GM21529 (cell line): Measurements from ENCODE around the gene CCDC141.

Experiments used
- ATAC-seq: cut with Tn5 transposase; IDR thresholded peaks from one replicate; pipeline ENCODE4 v1.9.1; 2021; ENCODE audit not compliant: unreplicated experiment

CCDC141 gene

DNA sequence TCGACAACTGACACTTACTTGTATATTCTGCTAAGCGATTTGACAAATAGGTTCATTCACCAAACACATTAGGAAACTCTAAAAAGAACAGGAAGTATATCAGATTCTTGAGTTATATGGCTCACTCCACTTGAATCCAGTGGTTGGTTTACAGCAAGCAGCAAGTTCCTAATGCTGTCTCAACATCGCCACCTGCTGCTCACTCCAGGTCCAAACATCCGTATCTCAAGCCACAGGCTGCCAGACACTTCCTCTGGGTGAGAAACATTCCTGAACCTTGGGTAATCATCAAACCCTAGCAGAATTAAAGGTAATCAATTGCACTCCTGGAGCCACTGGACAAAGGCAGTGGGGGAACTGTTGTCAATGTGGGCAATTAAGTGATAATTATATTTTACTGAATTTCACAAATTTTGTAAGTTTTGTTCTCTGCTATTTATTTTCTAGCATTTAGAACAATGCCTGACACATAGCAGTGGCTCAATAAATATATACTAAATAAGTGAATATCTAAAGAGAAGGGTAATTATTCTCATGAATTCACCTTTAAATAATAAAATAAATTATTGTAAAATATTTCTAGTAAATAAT is 135.6 kb downstream of the CCDC141 start:
- peak; percentile 95 for ATAC-seq

- ATAC-seq = no peak
These were observed 136.9 kb downstream of the CCDC141 start for GRCh38 chr2:178913049-178913441.

DNA sequence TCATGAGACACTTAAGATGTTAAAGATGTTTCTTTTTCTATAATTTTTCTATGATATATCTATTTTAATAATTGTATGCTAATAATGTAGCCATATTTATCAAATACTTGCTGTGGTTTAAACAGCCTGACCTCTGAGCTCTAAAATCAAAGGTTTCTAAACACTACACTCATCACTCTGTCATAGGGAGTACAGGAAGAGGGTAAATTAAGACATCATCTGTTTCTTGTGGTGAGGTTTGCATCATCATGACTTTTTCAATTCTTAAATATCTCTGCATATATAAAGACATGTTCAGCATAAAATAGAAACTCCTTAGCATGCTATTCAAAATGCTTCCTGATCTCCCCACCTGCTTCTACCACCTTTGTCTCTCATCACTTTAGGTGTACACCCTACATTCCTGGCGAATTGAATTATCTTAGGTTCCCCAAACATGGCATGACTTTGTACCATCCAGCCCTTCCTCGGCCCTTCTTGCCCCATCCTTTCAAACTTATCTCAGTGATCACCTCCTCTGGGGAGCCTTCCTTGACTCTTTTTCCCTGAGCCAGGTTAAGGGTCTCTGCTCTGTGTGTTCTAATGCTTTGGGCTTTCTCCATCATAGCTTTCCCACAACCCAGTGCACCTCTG is 137.4 kb downstream of the CCDC141 start:
- ATAC-seq = no peak

DNA sequence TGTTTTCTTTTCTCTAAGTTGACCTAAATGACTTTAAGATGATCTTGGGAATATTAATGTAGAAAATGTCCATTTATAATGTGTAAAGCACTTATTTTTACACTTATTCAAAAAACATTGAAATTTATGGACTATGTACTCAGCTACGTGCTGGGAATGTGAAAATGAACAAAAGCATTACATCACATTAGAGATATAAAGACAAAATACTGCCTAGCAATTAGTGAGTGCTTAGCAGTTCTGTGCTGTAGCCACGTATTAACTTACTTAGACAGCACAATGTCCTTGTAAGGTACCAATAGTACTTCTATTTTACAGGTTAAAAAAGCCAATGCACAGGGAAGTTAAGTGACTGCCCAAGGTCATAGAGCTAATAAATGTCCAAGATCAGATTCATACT is 138.9 kb downstream of the CCDC141 start:
- no peak for ATAC-seq

DNA sequence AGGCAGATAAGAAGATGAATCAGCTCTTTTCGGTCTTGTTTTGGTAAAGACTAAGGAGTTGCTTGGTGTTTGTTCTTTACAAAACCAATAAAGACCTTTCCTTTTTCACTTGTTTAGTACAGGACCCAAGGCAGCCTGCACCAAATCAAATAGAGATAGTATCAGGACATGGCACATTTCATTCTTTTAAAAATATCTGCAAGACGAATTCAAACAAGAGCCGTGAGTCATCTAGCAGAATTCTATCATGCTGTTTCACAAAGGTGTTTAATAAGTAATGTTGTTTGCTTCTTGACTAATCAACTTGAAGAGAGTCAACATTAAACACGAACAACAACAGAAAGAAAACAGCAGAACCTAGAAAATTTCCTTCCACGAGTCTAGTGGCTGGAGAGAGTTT is 139.9 kb downstream of the CCDC141 start:
- no peak for ATAC-seq

DNA sequence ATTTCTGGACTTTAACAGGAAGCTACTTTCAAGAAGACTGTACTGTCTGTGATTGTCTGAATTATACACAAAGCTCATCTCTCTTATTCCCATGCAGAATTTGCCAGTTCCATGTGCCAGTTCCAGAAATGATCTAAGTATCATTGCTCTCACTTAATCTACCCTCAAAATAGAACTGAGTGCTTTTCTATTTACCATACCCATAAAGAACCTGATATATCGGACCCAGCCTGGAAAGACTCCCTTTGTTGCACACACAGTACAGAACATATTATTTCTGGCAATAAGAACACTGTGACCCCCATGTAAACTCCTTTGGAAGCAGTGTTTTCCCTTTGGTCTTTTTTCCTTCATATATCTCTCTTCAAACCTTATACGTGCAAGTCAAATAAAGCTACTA is 140.4 kb downstream of the CCDC141 start:
- no peak for ATAC-seq

DNA sequence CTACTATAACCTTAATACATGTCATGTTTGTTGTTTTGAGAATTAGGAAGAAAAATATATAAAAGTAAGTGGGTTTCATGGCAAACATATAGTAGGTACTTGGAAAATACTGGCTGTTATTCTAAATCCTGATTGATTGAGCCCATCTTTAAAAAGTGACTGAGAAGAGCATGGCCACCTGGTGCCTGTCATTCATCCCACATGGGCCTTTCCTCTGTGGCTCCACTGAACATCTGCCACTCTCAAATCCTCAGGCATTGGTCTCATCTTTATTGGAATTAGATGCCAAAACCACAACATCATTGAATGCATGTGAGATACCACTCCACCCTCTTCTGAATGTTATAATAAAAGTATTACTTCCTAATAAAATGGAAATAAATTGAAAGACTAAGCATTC is 141.1 kb downstream of the CCDC141 start:
- no peak for ATAC-seq

- no peak for ATAC-seq
These were observed 144.7 kb downstream of the CCDC141 start for GRCh38 chr2:178905261-178905660.

- ATAC-seq = no peak
These were observed 150.3 kb downstream of the CCDC141 start for GRCh38 chr2:178899656-178900055.

GRCh38 chr2:178895872-178896271 is 154.1 kb downstream of the CCDC141 start:
- ATAC-seq = no peak

GRCh38 chr2:178895171-178895570 is 154.8 kb downstream of the CCDC141 start:
- no peak for ATAC-seq

DNA sequence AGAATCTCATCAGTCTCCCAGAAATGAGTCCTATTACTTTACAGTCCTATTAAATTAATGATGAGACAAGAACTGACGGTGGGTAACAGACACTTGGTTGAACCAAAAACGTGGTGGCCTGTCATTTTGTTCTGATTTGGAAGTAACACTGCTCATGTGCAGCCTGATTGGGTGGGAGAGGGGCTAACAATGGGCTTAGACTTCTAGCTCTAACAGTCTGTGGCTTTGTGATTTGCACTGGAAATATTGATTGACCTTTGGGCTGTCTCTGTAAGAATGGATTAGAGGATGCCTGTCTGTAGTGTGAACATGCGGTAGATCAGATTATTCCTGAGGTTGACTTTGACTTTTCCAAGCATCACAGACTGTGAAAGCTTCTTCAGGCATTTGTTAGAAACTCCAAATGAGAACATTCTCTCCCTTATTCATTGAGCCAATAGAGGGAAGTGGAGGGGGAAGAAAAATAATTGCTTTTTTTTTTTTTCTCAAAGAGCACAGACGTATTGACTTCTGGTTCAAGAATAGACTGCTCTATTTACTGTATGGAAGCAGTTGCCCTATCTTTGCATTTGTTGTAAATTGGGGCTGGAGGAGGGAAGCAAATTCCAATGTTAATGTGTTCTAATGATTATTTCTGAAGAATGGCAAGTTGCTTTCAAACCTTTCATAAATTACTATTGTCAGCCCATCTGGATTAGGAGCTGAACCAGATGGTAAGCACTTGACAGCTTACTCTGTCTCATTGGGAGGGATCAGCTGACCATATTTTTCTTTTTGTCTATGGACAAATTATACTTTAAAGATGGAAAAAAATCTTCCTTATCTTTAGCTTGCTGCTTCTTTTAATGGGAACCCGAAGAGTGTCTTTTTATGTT is 156.9 kb downstream of the CCDC141 start:
- ATAC-seq = no peak

DNA sequence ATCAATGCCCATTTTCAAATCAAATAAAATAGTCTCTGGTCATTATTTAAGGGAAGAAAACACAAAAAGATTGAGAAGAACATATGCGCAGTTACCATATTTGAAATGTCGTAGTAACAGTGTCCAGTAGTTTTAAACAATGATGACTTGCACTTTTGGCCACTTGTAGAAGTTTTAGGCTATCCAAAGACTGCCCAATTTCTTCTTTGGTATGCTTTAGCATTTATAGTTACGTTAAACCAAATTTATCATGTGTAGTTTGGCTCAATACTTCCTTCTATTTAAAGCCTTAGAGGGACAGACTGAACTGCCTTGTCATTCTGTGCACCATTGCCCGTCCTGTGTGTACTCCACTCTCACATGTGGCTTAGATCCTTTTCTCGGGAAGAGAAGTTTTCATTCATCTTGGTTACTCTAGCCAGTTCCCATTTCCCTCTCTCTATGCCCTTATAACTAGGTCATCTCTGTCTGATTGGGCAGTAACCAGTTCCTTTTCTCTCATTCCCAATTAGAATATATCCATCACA is 157.9 kb downstream of the CCDC141 start:
- ATAC-seq = no peak

- peak; percentile 93 for ATAC-seq
These were observed 158.5 kb downstream of the CCDC141 start for GRCh38 chr2:178891265-178891958.

GRCh38 chr2:178886006-178886405 is 163.9 kb downstream of the CCDC141 start:
- ATAC-seq = no peak

DNA sequence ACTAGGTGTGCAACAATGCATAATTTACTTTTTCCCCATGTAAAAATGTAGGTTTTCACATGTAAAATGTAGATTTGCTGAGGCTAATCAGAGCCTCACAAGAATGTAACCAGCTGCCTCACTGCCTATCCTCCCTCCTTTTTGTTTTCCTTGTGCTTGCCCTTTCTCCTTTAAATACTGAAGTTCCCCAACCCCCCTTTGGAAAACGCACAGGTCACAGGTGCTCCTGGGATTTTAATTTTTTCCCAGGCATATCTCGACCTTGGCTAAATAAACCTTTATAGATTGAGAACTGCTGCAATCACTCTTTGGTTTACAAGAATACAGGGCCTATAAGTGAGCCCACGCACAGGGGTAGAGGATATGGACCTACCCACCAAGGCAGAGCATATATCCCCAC is 165.5 kb downstream of the CCDC141 start:
- ATAC-seq = no peak

DNA sequence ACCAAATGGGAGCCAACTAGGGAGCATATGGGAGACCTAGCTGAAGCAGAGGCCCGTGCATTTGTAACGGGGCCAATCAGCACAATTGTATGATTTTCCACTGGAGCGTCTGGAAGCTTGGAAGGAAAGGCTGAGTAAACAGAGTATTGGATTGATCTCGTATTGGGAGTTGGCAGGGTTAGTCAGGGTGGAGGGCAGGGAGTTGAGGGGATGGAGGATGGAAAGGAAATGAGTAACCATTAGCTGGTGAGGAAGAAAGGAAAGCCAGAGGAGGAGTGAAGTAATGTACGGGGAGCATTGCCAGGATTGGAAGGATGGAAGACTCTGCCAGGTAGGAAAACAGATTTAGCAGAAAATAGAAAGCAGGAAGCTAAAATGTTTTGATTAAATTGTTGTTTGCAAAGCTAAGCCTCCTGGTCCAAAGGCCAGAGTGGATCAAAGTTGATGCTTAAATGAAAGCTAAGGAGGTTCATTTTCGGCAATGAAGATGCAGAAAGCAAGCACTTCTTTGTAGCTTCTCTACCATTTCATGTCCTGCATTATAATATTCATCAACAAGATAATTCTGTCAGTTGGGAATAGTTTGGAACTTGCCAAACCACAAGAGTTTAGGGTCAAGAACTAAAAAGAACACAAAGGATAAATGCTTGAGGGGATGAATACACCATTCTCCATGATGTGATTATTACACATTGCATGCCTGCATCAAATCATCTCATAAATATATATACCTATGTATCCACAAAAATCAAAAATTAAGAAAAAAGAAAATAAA is 167.1 kb downstream of the CCDC141 start:
- no peak for ATAC-seq

DNA sequence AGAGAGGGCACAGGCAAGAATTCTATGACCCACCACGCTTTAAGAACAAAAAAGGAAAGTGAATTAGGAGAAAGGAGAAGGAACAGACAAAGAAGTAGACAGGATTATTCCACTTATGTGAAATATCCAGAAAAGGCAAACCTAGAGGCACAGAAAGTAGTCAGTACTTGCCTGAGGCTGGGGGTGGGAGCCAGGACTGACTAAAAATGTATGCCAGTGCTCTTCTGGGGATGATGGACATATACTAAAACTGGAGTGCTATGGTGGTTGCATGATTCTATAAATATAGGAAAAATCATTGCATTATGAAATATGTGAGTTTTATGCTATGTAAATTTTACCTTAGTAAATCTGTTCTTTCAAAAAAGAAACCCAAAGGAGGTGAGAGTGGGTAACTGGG is 168.9 kb downstream of the CCDC141 start:
- no peak for ATAC-seq

DNA sequence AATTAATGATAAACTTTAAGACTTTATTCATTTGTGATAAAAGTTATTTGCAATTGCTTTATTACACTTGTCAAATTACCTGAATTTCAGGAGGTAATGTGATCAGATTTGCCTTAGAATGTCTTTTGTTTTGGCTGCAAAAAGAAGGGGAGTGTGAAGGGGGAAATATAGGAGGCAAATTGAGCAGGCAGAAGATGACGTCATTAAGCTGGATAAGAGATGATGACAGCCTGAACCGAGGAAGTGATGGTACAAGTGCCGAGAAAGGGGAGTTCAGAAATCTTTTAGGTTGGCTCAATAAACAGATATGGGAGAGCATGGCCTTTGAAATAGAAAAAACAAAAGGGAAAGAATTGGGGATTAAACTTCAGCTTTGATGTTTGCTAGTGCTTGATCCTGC is 169.7 kb downstream of the CCDC141 start:
- ATAC-seq = no peak

DNA sequence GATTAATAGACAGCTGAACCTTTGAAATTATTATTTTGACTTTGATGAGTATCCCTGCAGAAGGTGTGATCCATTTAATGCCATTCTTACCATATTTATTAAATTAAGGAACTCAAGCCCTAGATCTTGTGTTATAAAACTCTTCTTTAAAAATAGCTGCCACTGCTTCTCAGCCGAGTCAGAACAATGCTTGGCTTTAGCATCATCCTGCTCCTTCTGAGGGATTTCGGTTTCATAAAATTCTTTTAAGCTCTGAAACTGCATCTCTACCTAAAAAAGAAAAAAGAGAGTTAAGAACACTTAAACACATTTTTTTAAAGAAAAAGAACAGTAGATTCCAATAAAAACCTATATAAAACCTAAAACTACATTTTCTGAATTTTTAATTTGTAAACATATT is 172.1 kb downstream of the CCDC141 start:
- ATAC-seq = no peak
